ENCODE data around the gene CNFN. TPM values are rescaled to one million over a fixed set of nuclear protein-coding genes. Genes with fewer than 3 reads are reported as not detected.

Gene CNFN
- total RNA-seq, 1 experiment from 2014 or later = 7.1 TPM

DNA sequence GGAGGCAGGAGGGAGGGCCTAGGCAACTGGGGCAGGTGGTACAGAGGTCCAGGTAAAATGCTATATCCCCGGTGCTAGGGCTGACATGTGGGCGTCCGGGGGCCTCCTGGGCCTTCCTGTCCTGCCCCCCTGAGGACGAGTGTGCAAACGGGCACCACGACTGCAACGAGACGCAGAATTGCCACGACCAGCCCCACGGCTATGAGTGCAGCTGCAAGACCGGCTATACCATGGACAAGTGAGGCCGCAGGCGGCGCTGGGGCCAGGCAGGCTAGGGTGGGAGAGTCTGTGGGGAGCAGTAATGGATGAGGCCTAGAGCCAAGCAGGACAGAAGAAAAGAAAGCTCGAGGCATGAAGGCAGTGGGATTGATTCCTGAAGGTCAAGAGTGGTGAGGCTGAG, 21.3 kb downstream of the CNFN start:
- Mint-ChIP-seq H3K27ac (peak overlapping the region in 1 of 3 experiments; percentile 68; a peak in 3 of 7 replicates), H3K27me3 (ENCODE audit: low read depth) (peaks cover 1% of the 10 kb centered on the region; the same call in 1 of the 2 replicates), H3K4me1 (peaks cover 38 to 48% of the 10 kb centered on the region in 2 experiments), H3K36me3 (ENCODE audit: insufficient read depth in 1 of 3, low read depth in 3 of 3) (peaks cover 30 to 41% (median 34%) of the 10 kb centered on the region in 3 experiments), H3K9me3 (peaks cover 5 to 9% of the 10 kb centered on the region in 2 experiments), H3K4me3 (no peak overlapping the region)
- Histone ChIP-seq H3K14ac (ENCODE audit: insufficient read depth, low read length) (no peak overlapping the region), H3K27ac (ENCODE audit: insufficient read length, low read depth, low read length) (no peak overlapping the region), H2BK15ac (ENCODE audit: low read depth, low read length) (no peak overlapping the region), H3K27me3 (ENCODE audit: insufficient read depth, low read length) (no peaks in the 10 kb centered on the region), H3K79me1 (ENCODE audit: insufficient read depth, low read depth, low read length, poor library complexity, severe bottlenecking) (no peaks in the 10 kb centered on the region), H4K5ac (ENCODE audit: insufficient read length, low read depth, low read length) (no peak overlapping the region), H2BK5ac (ENCODE audit: insufficient read length, low read length) (no peak overlapping the region), H2BK20ac (ENCODE audit: low read depth, low read length, poor library complexity, severe bottlenecking) (no peak overlapping the region), H2AFZ (ENCODE audit: low read length) (no peak overlapping the region), H3K56ac (ENCODE audit: insufficient read length, low read depth, low read length) (no peak overlapping the region), H4K91ac (ENCODE audit: insufficient read length, low read depth, low read length) (no peak overlapping the region), H3K4me1 (ENCODE audit: insufficient read depth, low read length) (peaks cover 5% of the 10 kb centered on the region; the same call in 1 of the 2 replicates), H3K9ac (ENCODE audit: extremely low read depth, insufficient read length, low read length) (no peak overlapping the region), H2BK12ac (ENCODE audit: insufficient read length, low read depth, low read length) (no peak overlapping the region), H3K4ac (ENCODE audit: low read depth, low read length) (no peak overlapping the region), H3K9me3 (ENCODE audit: control insufficient read depth, low read depth, low read length) (peaks cover 5% of the 10 kb centered on the region), H3K23me2 (ENCODE audit: insufficient read length, low read depth, low read length, poor library complexity, severe bottlenecking) (peaks cover 3% of the 10 kb centered on the region), H3T11ph (ENCODE audit: low read length) (no peak overlapping the region), H3K4me2 (ENCODE audit: insufficient read depth, insufficient read length, low read length) (no peak overlapping the region), H2AK5ac (ENCODE audit: insufficient read length, low read length) (no peak overlapping the region), H4K8ac (replicated peaks; ENCODE audit: insufficient read length, low read depth, low read length) (no peak overlapping the region), H3K79me2 (ENCODE audit: insufficient read depth, low read length) (no peaks in the 10 kb centered on the region), H2BK120ac (ENCODE audit: low read depth, low read length, poor library complexity, severe bottlenecking) (no peak overlapping the region), H3K23ac (ENCODE audit: insufficient read length, low read depth, low read length) (no peak overlapping the region), H4K20me1 (ENCODE audit: control insufficient read depth, insufficient read depth, insufficient read length) (no peaks in the 10 kb centered on the region), H3K18ac (ENCODE audit: insufficient read length, low read depth, low read length) (no peak overlapping the region)
- WGBS (ENCODE audit: extremely low coverage, insufficient read length, low lambda C conversion rate) = no CpG with 5 or more reads among the region's 15 CpGs
- DNase-seq = no peak
- TF ChIP-seq, protein P1, sequence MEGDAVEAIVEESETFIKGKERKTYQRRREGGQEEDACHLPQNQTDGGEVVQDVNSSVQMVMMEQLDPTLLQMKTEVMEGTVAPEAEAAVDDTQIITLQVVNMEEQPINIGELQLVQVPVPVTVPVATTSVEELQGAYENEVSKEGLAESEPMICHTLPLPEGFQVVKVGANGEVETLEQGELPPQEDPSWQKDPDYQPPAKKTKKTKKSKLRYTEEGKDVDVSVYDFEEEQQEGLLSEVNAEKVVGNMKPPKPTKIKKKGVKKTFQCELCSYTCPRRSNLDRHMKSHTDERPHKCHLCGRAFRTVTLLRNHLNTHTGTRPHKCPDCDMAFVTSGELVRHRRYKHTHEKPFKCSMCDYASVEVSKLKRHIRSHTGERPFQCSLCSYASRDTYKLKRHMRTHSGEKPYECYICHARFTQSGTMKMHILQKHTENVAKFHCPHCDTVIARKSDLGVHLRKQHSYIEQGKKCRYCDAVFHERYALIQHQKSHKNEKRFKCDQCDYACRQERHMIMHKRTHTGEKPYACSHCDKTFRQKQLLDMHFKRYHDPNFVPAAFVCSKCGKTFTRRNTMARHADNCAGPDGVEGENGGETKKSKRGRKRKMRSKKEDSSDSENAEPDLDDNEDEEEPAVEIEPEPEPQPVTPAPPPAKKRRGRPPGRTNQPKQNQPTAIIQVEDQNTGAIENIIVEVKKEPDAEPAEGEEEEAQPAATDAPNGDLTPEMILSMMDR (conservative IDR thresholded peaks at IDR 0.05) = no peak

All from H9 (cell line).